Mesendoderm (in vitro differentiated cells): ENCODE measurements around the gene ATOH8.

Experiments used
- DNase-seq: peaks from one replicate; pipeline ENCODE4 v3.0.0; 2013
- H2AK5ac ChIP-seq: 2 replicates; pipeline ENCODE4 v1.6.1; 2013; ENCODE audit warnings: low read length, inconsistent platforms
- H2BK120ac ChIP-seq: 2 replicates; pipeline ENCODE4 v1.6.1; 2013; ENCODE audit warnings: low read depth, mild to moderate bottlenecking, low read length, moderate library complexity, mixed read lengths
- H2BK15ac ChIP-seq: replicated peaks from 2 replicates; pipeline ENCODE4 v1.6.1; 2013; ENCODE audit warnings: low read depth, mild to moderate bottlenecking, moderate library complexity
- H2BK5ac ChIP-seq: 2 replicates; pipeline ENCODE4 v1.6.1; 2013; ENCODE audit warnings: low read length, inconsistent platforms
- H3K18ac ChIP-seq: 2 replicates; pipeline ENCODE4 v1.6.1; 2013; ENCODE audit warnings: mild to moderate bottlenecking, low read length, mixed read lengths
- H3K23ac ChIP-seq: one replicate; pipeline ENCODE4 v1.6.1; 2013; ENCODE audit warnings: low read length
- H3K27ac ChIP-seq: 2 replicates; pipeline ENCODE4 v1.5.1; 2013; ENCODE audit warnings: low read depth, mild to moderate bottlenecking, inconsistent platforms, low read length, moderate library complexity
- H3K27me3 ChIP-seq: 2 replicates; pipeline ENCODE4 v1.6.1; 2013; ENCODE audit warnings: low read length, control low read depth, mild to moderate bottlenecking, inconsistent platforms; ENCODE audit not compliant: insufficient read depth, poor library complexity
- H3K36me3 ChIP-seq: 2 replicates; pipeline ENCODE4 v1.6.1; 2013; ENCODE audit warnings: low read length, inconsistent platforms; ENCODE audit not compliant: control insufficient read depth, insufficient read depth
- H3K4ac ChIP-seq: one replicate; pipeline ENCODE4 v1.6.1; 2013; ENCODE audit warnings: low read depth, mild to moderate bottlenecking, low read length, moderate library complexity
- H3K4me1 ChIP-seq: 2 replicates; pipeline ENCODE4 v1.6.1; 2013; ENCODE audit warnings: low read depth, low read length, inconsistent platforms; ENCODE audit not compliant: control insufficient read depth
- H3K4me2 ChIP-seq: 2 replicates; pipeline ENCODE4 v1.6.1; 2013; ENCODE audit warnings: low read length
- H3K4me3 ChIP-seq: 2 replicates; pipeline ENCODE4 v1.5.1; 2013; ENCODE audit warnings: mild to moderate bottlenecking, low read length
- H3K56ac ChIP-seq: one replicate; pipeline ENCODE4 v1.6.1; 2013; ENCODE audit warnings: low read length
- H3K79me1 ChIP-seq: 2 replicates; pipeline ENCODE4 v1.6.1; 2013; ENCODE audit warnings: low read length, inconsistent platforms
- H3K79me2 ChIP-seq: 2 replicates; pipeline ENCODE4 v1.6.1; 2013; ENCODE audit warnings: mild to moderate bottlenecking, low read length; ENCODE audit not compliant: control insufficient read depth, insufficient read depth
- H3K9ac ChIP-seq: 2 replicates; pipeline ENCODE4 v1.6.1; 2013; ENCODE audit warnings: low read length, inconsistent platforms
- H4K5ac ChIP-seq: one replicate; pipeline ENCODE4 v1.6.1; 2013; ENCODE audit warnings: low read length
- H4K8ac ChIP-seq: one replicate; pipeline ENCODE4 v1.6.1; 2013; ENCODE audit warnings: low read depth, mild to moderate bottlenecking, control low read depth, low read length, moderate library complexity
- WGBS: extraction: QIAGEN DNeasy Blood & Tissue Kit; methylation state at CpG from one replicate; pipeline ENCODE4 v1.1.7; 2013; ENCODE audit warnings: low lambda C conversion rate, missing lambda C conversion rate; ENCODE audit not compliant: insufficient coverage; ENCODE audit errors: extremely low coverage; 5-methylcytosine and 5-hydroxymethylcytosine counted together

The ATOH8 gene

GRCh38 chr2:85777441-85777861 lies 23.7 kb downstream of the ATOH8 start:
- Histone ChIP-seq H3K23ac (no peak overlapping the region), H3K56ac (no peak overlapping the region), H3K4ac (no peak overlapping the region), H3K27ac (no peak overlapping the region), H3K9ac (no peak overlapping the region), H3K36me3 (no peaks in the 10 kb centered on the region), H3K27me3 (no peaks in the 10 kb centered on the region), H3K4me1 (no peaks in the 10 kb centered on the region), H3K4me3 (no peak overlapping the region), H3K79me1 (no peaks in the 10 kb centered on the region), H2BK120ac (no peak overlapping the region), H4K5ac (no peak overlapping the region), H2AK5ac (no peak overlapping the region), H3K18ac (no peak overlapping the region), H2BK15ac (no peak overlapping the region), H2BK5ac (no peak overlapping the region), H4K8ac (no peak overlapping the region), H3K79me2 (no peaks in the 10 kb centered on the region), H3K4me2 (no peak overlapping the region)
- no CpG with 5 or more reads among the region's 8 CpGs for WGBS
- no peak for DNase-seq

GRCh38 chr2:85778646-85779379 lies 25.0 kb downstream of the ATOH8 start:
- Histone ChIP-seq H2BK5ac (no peak overlapping the region), H3K18ac (no peak overlapping the region), H2BK120ac (no peak overlapping the region), H3K79me1 (no peaks in the 10 kb centered on the region), H3K9ac (no peak overlapping the region), H2AK5ac (no peak overlapping the region), H2BK15ac (no peak overlapping the region), H4K5ac (no peak overlapping the region), H3K4me1 (no peaks in the 10 kb centered on the region), H3K27me3 (no peaks in the 10 kb centered on the region), H3K4ac (no peak overlapping the region), H3K36me3 (no peaks in the 10 kb centered on the region), H3K4me2 (no peak overlapping the region), H3K56ac (no peak overlapping the region), H3K4me3 (no peak overlapping the region), H4K8ac (no peak overlapping the region), H3K23ac (no peak overlapping the region), H3K79me2 (no peaks in the 10 kb centered on the region), H3K27ac (no peak overlapping the region)
- no CpG with 5 or more reads among the region's 16 CpGs for WGBS
- no peak for DNase-seq

GRCh38 chr2:85779641-85780315 lies 26.0 kb downstream of the ATOH8 start:
- H2BK15ac ChIP-seq: no peak overlapping the region
- no CpG with 5 or more reads among the region's 12 CpGs for WGBS
- no peak overlapping the region for H2BK5ac ChIP-seq
- no peak overlapping the region for H3K9ac ChIP-seq
- H3K23ac ChIP-seq: no peak overlapping the region
- no peak overlapping the region for H2AK5ac ChIP-seq
- H2BK120ac ChIP-seq: no peak overlapping the region
- no peaks in the 10 kb centered on the region for H3K4me1 ChIP-seq
- H3K27ac ChIP-seq: no peak overlapping the region
- no peaks in the 10 kb centered on the region for H3K27me3 ChIP-seq
- H3K56ac ChIP-seq: no peak overlapping the region
- H3K79me1 ChIP-seq: no peaks in the 10 kb centered on the region
- DNase-seq: no peak
- no peak overlapping the region for H3K4me2 ChIP-seq
- no peak overlapping the region for H4K8ac ChIP-seq
- H3K18ac ChIP-seq: no peak overlapping the region
- no peak overlapping the region for H3K4me3 ChIP-seq
- H3K36me3 ChIP-seq: no peaks in the 10 kb centered on the region
- H3K79me2 ChIP-seq: no peaks in the 10 kb centered on the region
- H4K5ac ChIP-seq: no peak overlapping the region
- H3K4ac ChIP-seq: no peak overlapping the region

GRCh38 chr2:85780316-85781012 lies 26.7 kb downstream of the ATOH8 start:
- H4K8ac ChIP-seq: no peak overlapping the region
- H3K79me2 ChIP-seq: no peaks in the 10 kb centered on the region
- H3K4me2 ChIP-seq: no peak overlapping the region
- H3K79me1 ChIP-seq: no peaks in the 10 kb centered on the region
- no peaks in the 10 kb centered on the region for H3K36me3 ChIP-seq
- H3K4me1 ChIP-seq: no peaks in the 10 kb centered on the region
- no peak overlapping the region for H4K5ac ChIP-seq
- no peak overlapping the region for H3K4ac ChIP-seq
- H3K18ac ChIP-seq: no peak overlapping the region
- no peak overlapping the region for H3K4me3 ChIP-seq
- no peak overlapping the region for H3K23ac ChIP-seq
- H2AK5ac ChIP-seq: no peak overlapping the region
- no peak overlapping the region for H3K56ac ChIP-seq
- WGBS: no CpG with 5 or more reads among the region's 14 CpGs
- H2BK15ac ChIP-seq: no peak overlapping the region
- no peaks in the 10 kb centered on the region for H3K27me3 ChIP-seq
- no peak for DNase-seq
- no peak overlapping the region for H3K27ac ChIP-seq
- no peak overlapping the region for H2BK5ac ChIP-seq
- no peak overlapping the region for H3K9ac ChIP-seq
- H2BK120ac ChIP-seq: no peak overlapping the region

GRCh38 chr2:85781013-85781332 lies 27.2 kb downstream of the ATOH8 start:
- Histone ChIP-seq H3K23ac (no peak overlapping the region), H3K79me2 (no peaks in the 10 kb centered on the region), H3K56ac (no peak overlapping the region), H2BK15ac (no peak overlapping the region), H3K27ac (no peak overlapping the region), H3K4me1 (no peaks in the 10 kb centered on the region), H3K9ac (no peak overlapping the region), H4K5ac (no peak overlapping the region), H4K8ac (no peak overlapping the region), H3K4ac (no peak overlapping the region), H3K27me3 (no peaks in the 10 kb centered on the region), H3K36me3 (no peaks in the 10 kb centered on the region), H3K79me1 (no peaks in the 10 kb centered on the region), H3K18ac (no peak overlapping the region), H2BK5ac (no peak overlapping the region), H3K4me2 (no peak overlapping the region), H2BK120ac (no peak overlapping the region), H3K4me3 (no peak overlapping the region), H2AK5ac (no peak overlapping the region)
- WGBS: no CpG with 5 or more reads among the region's 5 CpGs
- no peak for DNase-seq
